ENCODE data around the gene RHOBTB3. TPM values are rescaled to one million over a fixed set of nuclear protein-coding genes. Genes with fewer than 3 reads are reported as not detected.

The RHOBTB3 gene
- total RNA-seq, 2 donors from 2014 or later = 0.95 to 2.1 TPM

DNA sequence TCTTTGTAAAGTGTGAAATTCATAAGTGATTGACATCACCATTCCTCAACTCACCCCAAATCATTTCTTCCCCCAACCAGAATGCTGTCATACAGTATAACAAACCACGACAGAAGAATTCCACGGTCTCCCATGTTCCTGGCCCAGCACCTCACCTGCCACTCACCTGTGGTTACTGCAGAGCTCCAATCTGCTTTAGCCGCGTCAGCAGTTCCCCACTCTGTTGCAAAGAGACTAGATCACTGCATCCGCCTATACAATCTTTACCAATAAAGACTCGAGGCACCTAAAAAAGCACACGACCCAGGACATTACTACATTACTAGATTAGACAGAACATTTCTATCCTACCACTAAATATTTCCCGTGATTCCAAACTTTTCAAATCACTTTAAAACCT lies 85.2 kb downstream of the RHOBTB3 start:
- Mint-ChIP-seq H3K27ac (peak overlapping the region; percentile 43), H3K27me3 (no peaks in the 10 kb centered on the region), H3K4me1 (peaks cover 50% of the 10 kb centered on the region), H3K36me3 (ENCODE audit: low read depth) (peaks cover 65% of the 10 kb centered on the region), H3K9me3 (no peaks in the 10 kb centered on the region), H3K4me3 (peak overlapping the region; percentile 97)
- no peak for ATAC-seq (replicated peaks)

DNA sequence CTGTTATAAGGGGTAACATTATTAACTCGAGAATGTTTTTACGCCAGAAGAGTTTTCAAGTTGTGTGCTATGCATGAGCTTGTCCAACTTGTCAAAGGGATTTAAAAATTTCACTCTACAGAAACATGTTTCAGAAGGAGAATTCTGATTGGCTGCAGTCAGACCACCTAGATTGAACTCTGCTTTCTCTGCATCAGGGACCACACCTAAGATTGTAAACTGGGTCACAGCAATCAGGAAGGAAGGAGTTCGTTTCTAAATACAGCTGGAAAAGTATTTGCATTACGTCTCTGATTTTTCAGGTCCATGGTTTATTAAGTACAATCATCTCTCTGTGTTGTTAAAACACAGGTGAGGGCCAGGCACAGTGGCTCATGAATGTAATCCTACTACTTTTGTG lies 85.6 kb downstream of the RHOBTB3 start:
- Mint-ChIP-seq H3K27ac (peak overlapping the region; percentile 89), H3K4me3 (peak overlapping the region; percentile 97), H3K4me1 (peaks cover 48% of the 10 kb centered on the region), H3K27me3 (no peaks in the 10 kb centered on the region), H3K36me3 (ENCODE audit: low read depth) (peaks cover 68% of the 10 kb centered on the region), H3K9me3 (no peaks in the 10 kb centered on the region)
- no peak for ATAC-seq (replicated peaks)

DNA sequence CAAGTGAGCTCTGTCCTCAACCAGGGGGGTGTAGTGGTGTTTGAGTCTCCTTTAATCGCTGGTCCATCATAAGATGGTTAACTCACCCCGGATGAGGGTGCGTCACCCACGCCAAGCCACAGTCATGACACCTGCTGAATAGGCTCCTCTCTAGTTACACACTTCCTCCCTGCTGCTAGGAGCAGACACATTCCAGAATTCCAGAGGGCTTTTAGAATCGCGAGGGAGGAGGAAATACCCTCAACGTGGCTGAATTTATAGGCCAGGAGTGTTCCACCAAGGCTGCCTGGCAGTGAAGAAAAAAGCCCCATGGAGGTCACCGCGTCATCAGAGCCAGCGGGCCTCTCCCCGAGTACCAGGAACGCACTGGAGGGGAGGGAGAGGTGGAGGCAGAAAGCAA lies 86.3 kb downstream of the RHOBTB3 start:
- Mint-ChIP-seq H3K27ac (peak overlapping the region; percentile 89), H3K36me3 (ENCODE audit: low read depth) (peaks cover 64% of the 10 kb centered on the region)

DNA sequence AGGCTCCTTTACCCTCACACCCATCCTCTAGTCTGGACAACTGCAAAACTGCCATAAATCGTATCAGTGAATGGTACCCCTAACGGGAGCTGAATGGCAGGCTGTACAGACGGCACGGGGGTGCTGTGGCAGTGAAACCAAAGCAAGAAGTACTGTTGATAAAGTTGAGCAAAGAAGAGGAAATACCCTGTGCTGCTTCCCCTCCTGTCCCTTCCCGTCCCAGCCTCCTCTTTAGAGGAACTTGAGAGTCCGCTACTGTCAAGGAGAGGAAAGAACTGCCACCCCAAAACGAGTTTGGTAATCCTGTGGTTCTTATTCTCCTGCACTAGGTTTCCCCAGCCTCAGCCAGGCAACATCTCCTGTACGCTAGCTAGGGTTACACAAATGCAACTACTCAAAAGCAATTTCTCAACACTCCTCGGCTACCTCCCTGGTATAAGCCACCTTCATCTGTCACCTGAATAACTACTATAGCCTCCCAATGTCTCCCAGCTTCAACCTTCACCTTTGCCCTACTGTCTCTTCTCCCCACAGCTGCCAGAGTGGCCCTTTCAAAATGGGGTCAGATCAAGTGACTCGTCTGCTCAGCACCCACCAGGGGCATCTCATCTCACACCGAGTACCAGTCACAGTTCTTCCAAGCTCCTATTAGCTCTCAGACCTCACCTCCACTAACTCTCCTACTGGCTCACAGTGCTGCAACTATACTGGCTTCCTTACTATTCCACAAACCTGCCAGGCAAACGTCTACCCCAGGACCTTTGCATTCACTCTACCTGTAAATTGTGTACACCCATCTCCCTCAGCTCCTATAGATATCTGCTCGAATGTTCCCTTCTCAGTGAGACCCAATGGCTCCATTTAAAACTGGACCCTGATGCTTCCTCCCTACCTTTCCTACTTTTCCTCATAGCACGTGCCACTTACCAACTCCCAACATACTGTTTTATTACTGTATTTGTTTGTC lies 87.3 kb downstream of the RHOBTB3 start:
- Mint-ChIP-seq H3K27me3 (no peaks in the 10 kb centered on the region), H3K4me1 (peaks cover 35% of the 10 kb centered on the region), H3K4me3 (peak overlapping the region; percentile 97), H3K27ac (peak overlapping the region; percentile 89), H3K36me3 (ENCODE audit: low read depth) (peaks cover 56% of the 10 kb centered on the region), H3K9me3 (no peaks in the 10 kb centered on the region)
- ATAC-seq (replicated peaks) = peak; percentile 39

More for the DNA sequence above, 86.3 kb downstream of the RHOBTB3 start:
- no peaks in the 10 kb centered on the region for H3K27me3 Mint-ChIP-seq
- H3K4me1 Mint-ChIP-seq = peaks cover 41% of the 10 kb centered on the region
- peak; percentile 72 for ATAC-seq (replicated peaks)
- H3K4me3 Mint-ChIP-seq = peak overlapping the region; percentile 97
- H3K9me3 Mint-ChIP-seq = no peaks in the 10 kb centered on the region

DNA sequence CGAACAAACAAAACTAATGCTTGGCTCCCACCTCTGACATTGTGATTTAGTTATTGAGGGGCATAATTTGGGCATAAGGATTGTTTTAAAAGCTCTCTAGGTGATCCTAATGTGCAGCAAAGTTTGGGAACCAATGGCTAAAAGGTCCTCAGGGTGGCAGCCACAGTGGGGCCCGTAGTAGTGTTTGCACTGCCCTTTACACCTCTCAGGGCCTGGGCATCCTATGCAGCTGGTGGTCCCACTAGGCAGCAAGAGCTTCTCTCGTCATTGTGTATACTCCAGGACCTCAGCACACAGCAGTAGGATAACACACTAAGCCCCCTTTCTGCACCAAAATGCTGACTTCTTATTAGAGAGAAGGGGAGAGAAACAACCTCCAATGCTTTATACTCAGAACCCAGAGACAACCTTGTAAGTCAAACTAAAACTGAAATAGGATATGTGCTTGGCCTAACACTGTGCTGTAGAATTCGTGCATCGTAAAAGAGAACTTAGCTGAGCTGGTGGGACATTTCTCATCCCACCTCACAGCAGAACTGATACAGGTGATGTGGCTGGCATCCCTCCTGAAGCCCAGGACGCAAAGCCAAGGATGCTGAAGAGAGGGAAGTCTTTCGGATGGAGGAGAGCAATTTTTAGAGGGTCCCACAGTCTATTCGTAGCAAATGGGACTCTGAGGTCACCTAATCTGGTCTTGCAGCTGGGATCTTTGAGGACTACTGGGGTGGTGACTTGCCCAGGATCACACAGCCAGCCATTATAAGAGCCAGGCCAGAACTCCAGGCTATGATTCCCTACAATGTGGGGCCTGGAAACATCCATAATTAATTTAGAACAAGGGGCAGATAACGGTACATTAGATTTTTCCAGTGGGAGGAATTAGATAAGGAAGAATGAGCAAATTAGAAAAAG lies 90.2 kb downstream of the RHOBTB3 start:
- Mint-ChIP-seq H3K4me1 (peaks cover 37% of the 10 kb centered on the region), H3K27me3 (no peaks in the 10 kb centered on the region)
- no peak for ATAC-seq (replicated peaks)

DNA sequence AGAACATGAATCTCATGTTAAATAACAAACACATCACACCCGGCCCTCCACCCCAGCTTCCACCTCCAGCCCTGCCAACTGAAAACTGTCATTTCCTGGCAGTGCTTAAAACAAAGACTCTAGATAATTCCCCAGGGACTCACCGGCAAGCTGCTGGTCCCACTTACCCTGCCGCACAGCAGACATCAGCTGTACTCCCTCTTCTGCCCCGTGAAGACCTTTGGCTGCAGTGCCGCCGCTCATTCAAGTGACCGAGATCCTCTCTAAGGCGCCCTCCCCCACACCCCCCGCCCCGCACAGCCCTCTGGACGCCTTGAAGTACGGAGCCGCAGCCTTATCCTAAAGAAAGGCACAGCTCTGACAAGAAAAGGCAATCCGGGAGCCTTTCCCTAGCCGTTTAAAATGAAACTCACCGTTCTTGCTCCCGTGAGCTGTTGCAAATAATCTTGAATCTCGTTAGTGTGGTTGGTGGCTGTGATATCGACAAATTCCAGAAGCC lies 91.0 kb downstream of the RHOBTB3 start:
- no peaks in the 10 kb centered on the region for H3K9me3 Mint-ChIP-seq
- H3K27ac Mint-ChIP-seq = peak overlapping the region; percentile 86
- peaks cover 22% of the 10 kb centered on the region for H3K36me3 Mint-ChIP-seq (ENCODE audit: low read depth)
- peak overlapping the region; percentile 97 for H3K4me3 Mint-ChIP-seq
- ATAC-seq (replicated peaks) = peak; percentile 16
- no peaks in the 10 kb centered on the region for H3K27me3 Mint-ChIP-seq
- peaks cover 36% of the 10 kb centered on the region for H3K4me1 Mint-ChIP-seq

More for the DNA sequence above, 90.2 kb downstream of the RHOBTB3 start:
- peak overlapping the region; percentile 97 for H3K4me3 Mint-ChIP-seq
- H3K36me3 Mint-ChIP-seq (ENCODE audit: low read depth) = peaks cover 29% of the 10 kb centered on the region
- H3K9me3 Mint-ChIP-seq = no peaks in the 10 kb centered on the region
- H3K27ac Mint-ChIP-seq = peak overlapping the region; percentile 86

DNA sequence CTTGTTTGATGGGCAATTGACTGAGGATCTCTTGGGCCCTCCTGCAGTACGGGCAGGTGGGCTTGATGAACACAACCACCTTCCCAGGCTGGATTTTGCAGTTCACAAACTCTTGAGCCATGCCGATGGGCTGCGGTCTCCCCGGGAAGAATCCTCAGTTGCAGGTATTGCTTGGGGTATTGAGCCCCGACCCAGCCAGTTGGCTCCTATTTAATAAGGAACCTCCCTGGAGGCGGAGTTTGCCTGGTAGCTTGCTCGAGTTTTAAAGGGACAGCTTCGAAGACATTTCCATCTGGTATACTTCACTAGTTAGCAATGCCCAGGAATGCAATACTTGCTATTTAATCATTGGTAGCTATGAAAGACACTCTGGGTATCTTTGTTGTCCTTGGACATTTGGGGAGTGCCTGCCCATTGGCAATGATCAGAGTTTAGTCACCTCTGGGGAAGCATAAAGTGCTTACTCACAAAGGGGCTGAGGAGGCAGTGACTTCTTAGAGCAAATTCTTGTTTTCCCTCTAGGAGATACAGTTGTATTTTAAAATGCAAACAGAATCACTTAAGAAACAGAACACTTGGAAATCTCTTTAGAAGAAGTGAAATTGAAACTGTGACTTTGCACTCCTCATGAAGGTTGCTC lies 91.5 kb downstream of the RHOBTB3 start, which contains the start of gene GLRX:
TSS of gene GLRX (minus strand) at position 185 of the 640 bp plus-strand sequence. CDS start at position 121, 64 bp downstream.
- H3K9me3 Mint-ChIP-seq = no peaks in the 10 kb centered on the region

DNA sequence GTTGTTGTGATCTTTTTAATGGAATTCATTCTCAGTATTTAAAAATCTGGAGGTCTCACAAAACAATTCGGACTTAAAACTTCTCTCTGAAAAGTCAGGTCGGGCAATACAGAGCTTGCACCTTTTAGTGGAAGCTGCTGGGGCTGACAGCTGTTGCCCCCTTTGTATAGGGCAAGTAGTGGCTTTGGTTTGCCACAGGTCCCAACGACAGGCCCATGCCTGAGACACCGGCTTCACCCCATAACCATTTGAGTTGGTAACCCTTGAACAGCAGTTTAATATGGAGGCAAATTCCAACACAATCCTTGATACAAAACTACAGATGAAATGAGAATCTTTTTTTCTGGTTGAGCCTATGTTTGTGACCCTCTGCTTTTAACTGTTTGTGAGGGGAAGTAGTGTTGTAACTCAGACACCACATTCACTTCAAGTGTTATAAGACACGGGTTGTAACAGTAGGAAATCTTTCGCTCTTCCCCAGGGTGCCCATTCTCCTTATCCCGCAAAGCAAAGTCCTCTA lies 92.1 kb downstream of the RHOBTB3 start:
- Mint-ChIP-seq H3K27ac (peak overlapping the region; percentile 86), H3K36me3 (ENCODE audit: low read depth) (peaks cover 15% of the 10 kb centered on the region), H3K9me3 (no peaks in the 10 kb centered on the region), H3K4me3 (peak overlapping the region; percentile 97), H3K4me1 (peaks cover 44% of the 10 kb centered on the region), H3K27me3 (no peaks in the 10 kb centered on the region)
- ATAC-seq (replicated peaks) = no peak

More for the DNA sequence above, 91.5 kb downstream of the RHOBTB3 start, which contains the start of gene GLRX:
- Mint-ChIP-seq H3K36me3 (ENCODE audit: low read depth) (peaks cover 16% of the 10 kb centered on the region), H3K27me3 (no peaks in the 10 kb centered on the region), H3K4me3 (peak within 1 kb of the TSS; percentile 97), H3K4me1 (peaks cover 41% of the 10 kb centered on the region), H3K27ac (peak within 1 kb of the TSS; percentile 86)
- ATAC-seq (replicated peaks) = peak; percentile 41

DNA sequence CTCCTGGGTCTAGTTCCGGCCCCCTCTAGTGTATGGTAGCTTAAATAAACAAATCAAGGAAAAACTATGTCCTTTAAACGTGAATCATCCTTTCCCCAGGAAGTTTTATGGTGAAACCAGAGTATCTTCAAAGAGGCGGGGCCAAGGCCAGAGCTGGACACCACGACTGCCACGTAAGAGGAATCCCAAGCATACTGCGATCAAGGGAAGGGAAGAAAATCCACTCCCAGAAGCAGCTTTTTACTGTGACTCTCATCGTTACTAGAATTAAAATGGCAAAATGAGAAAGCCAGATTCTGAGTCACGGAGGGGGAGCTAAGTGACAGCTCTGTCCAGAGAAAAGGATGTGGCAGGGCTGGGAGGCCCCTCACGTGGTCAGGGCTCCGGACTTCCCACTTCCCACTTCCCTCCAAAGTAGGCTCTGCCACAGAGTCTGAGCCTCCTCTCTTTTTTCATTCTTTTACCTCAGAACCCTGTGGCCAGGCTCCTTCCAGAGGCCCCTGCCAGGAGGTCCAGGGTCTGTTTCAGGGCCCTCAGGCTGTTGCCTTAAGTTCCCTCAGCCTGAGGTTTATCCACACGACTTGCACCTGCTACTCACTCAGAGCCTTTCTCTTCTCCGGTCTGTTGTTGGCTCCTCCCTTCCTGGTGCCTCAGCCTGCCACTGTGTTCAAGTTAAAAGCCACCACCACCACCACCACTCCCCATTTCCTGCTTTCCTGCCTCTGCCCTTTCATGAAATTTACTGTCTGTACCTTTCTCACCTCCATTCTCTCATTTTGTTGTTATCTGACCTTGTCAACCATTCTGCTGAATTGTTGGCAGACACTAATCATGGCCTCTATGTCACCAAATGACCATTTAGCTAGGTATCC lies 92.8 kb downstream of the RHOBTB3 start:
- ATAC-seq (replicated peaks) = peak; percentile 69
- H3K4me3 Mint-ChIP-seq = peak overlapping the region; percentile 97
- no peaks in the 10 kb centered on the region for H3K27me3 Mint-ChIP-seq
- H3K36me3 Mint-ChIP-seq (ENCODE audit: low read depth) = peaks cover 10% of the 10 kb centered on the region
- H3K4me1 Mint-ChIP-seq = peaks cover 38% of the 10 kb centered on the region
- H3K27ac Mint-ChIP-seq = peak overlapping the region; percentile 86
- no peaks in the 10 kb centered on the region for H3K9me3 Mint-ChIP-seq

DNA sequence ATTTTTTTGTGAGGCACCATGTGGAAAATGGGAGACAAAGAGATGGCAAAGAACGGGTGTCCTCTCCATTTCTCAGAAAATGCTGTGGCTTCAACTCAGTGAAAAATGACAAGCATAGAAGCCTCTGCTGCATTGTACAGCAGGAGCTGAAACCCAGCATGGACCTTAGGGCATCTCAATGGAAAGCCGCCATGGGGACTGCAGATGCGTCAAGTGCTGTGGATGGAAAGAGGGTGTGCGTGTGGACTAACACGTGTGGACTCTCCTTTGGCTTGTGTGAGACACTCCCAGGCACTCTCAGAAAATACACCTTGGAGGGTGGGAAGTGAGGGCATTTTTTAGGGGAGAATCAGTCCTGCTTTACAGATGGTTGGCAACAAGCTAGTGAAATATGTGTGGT lies 93.6 kb downstream of the RHOBTB3 start:
- H3K4me1 Mint-ChIP-seq = peaks cover 36% of the 10 kb centered on the region
- no peak for ATAC-seq (replicated peaks)
- H3K4me3 Mint-ChIP-seq = peak overlapping the region; percentile 97
- no peaks in the 10 kb centered on the region for H3K9me3 Mint-ChIP-seq
- H3K27me3 Mint-ChIP-seq = no peaks in the 10 kb centered on the region
- peaks cover 5% of the 10 kb centered on the region for H3K36me3 Mint-ChIP-seq (ENCODE audit: low read depth)
- H3K27ac Mint-ChIP-seq = peak overlapping the region; percentile 86

DNA sequence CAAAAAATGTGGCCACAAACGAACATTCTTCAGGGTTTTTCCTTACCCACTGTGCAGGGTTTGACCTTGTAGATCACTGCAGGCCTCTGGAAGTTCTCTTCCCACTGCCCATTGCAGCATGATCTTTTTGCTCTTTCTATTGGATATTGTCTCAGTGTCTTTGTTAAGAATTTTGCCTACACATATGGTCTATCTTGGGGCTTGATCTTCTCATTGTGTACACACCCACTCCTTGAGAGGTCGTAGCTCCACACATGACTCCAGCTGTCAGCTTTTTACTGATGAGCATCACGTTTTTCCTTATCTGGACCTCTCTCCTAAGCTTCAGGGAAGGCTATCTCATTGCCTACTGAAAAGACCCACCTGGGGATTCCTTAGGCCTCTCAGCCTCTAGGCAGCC lies 94.4 kb downstream of the RHOBTB3 start:
- ATAC-seq (replicated peaks) = no peak
- Mint-ChIP-seq H3K36me3 (ENCODE audit: low read depth) (peaks cover 5% of the 10 kb centered on the region), H3K27me3 (no peaks in the 10 kb centered on the region), H3K4me1 (peaks cover 36% of the 10 kb centered on the region), H3K9me3 (no peaks in the 10 kb centered on the region), H3K4me3 (peak overlapping the region; percentile 16), H3K27ac (peak overlapping the region; percentile 57)

DNA sequence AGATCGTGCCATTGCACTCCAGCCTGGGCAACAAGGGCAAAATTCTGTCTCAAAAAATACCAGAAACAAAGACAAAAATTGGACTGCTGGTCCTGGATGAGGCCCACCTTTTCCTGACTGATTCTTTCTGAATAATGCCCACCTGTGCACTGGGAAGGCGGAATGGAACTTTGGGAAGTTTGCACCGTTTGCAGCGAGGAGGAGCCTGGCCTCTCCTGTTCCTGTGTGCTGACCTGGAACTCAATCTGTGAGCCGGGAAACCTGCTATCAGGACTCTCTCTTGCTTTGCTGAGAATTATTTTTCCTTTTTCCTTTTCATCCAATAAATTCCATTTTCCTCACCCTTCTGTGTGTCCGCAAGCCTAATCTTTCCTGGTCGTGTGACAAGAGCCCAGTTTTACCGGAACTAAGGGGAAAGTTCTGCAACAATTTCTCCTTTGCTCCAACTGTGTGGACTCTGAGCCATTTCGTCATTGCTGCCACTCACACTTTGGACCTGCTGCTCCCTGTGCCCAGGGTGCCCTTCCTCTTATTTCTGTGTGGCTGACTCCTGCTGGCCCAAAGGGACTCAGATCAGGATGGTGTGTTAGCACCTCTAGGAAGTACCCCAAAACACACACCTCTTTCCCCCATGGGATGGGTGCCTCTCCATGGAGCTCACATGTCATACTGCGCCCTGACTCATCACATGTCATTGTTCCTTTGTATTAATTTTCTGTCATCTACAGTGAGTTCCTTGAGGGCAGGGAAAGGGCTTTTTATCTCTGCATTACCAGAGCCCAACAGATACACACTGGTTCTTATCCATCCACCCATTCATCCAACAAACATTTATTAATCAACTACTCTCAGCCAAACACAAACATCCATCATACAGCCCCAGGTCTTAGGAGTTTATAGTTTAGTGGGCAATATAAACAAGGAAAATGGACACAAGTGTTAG lies 96.1 kb downstream of the RHOBTB3 start:
- H3K27me3 Mint-ChIP-seq = no peaks in the 10 kb centered on the region

More for the DNA sequence above, 96.1 kb downstream of the RHOBTB3 start:
- Mint-ChIP-seq H3K4me3 (no peak overlapping the region), H3K36me3 (ENCODE audit: low read depth) (no peaks in the 10 kb centered on the region), H3K4me1 (peaks cover 30% of the 10 kb centered on the region), H3K9me3 (no peaks in the 10 kb centered on the region), H3K27ac (no peak overlapping the region)
- ATAC-seq (replicated peaks) = no peak

Measured in activated T-helper 17 cell treated with anti-CD3 and anti-CD28 coated beads, Interleukin-2, amount 50 U/mL, for 72 hours (primary cell).